B cell (primary cell): ENCODE measurements around the gene SLC8A3.

Experiments used
- CTCF ChIP-seq: fragments of 200-600 bp; IDR thresholded peaks from one replicate; pipeline ENCODE4 v1.8.0; 2022; ENCODE audit warnings: antibody characterized with exemption, mild to moderate bottlenecking
- EZH2 ChIP-seq: IDR thresholded peaks from 2 replicates; pipeline ENCODE4 v1.6.1; 2012; ENCODE audit warnings: borderline replicate concordance, low read depth, mild to moderate bottlenecking, moderate library complexity, low read length; ENCODE audit not compliant: insufficient read depth, poor library complexity, severe bottlenecking

DNA sequence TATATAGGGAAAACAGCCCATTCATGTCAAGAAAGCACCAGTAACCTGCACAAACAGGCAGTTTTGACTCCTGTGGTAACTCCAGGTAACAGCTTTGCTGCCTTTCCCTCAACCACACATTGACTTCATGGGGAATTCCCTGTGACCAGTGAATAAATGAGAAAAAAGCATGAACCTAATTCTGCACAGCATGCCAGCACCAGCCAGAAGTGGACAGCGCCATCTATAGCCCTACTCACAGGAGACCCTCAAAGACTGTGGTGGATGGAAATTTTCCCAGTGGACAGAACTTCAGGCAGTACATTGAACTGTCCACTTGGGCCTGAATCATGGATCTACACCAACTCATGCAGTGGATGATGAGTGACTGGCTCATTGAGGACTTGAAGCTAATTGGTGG is 152.1 kb downstream of the SLC8A3 start:
- TF ChIP-seq CTCF (no peak), EZH2 (no peak)
